Progenitor cell of endocrine pancreas (in vitro differentiated cells): ENCODE results near the gene ALDH1A1. TPM values are rescaled to one million over a fixed set of nuclear protein-coding genes. Genes with fewer than 3 reads are reported as not detected.
"Not testable (repeated sequence)": the region's sequence is repeated elsewhere in the genome, so short reads cannot be mapped to it uniquely, and the experiment has no call there.

Source experiments
- DNase-seq: peaks from one replicate; pipeline ENCODE4 v3.0.0; 2021; ENCODE audit warnings: low spot score; ENCODE audit not compliant: unreplicated experiment
- H3K27ac Mint-ChIP-seq: 2 replicates; pipeline ENCODE4 v1.8.0; 2021; ENCODE audit warnings: mild to moderate bottlenecking, moderate library complexity, mixed read lengths
- H3K27me3 Mint-ChIP-seq: 2 replicates; pipeline ENCODE4 v1.8.0; 2021; ENCODE audit warnings: mixed read lengths
- H3K36me3 Mint-ChIP-seq: 2 replicates; pipeline ENCODE4 v1.8.0; 2022; ENCODE audit warnings: mixed read lengths; ENCODE audit not compliant: insufficient read depth
- H3K4me1 Mint-ChIP-seq: 2 replicates; pipeline ENCODE4 v1.8.0; 2021; ENCODE audit warnings: low read depth, mixed read lengths
- H3K4me3 Mint-ChIP-seq: 2 replicates; pipeline ENCODE4 v1.8.0; 2021; ENCODE audit warnings: low read depth, mild to moderate bottlenecking, moderate library complexity, mixed read lengths
- H3K9me3 Mint-ChIP-seq: 2 replicates; pipeline ENCODE4 v1.8.0; 2021; ENCODE audit warnings: low read depth, mixed read lengths
- total RNA-seq: library from RNA; stranded (reverse); gene quantifications from 2 replicates; pipeline ENCODE4 v1.2.1, GENCODE V29; 2021
- TF ChIP-seq, protein P1 (sequence below): fragments of 200-600 bp; sonication (generic); IDR thresholded peaks from one replicate; pipeline ENCODE4 v1.5.0; 2021; ENCODE audit warnings: antibody characterized with exemption, mild to moderate bottlenecking; ENCODE audit not compliant: unreplicated experiment

Gene ALDH1A1
- total RNA-seq, 1 donor from 2014 or later: 188 TPM

GRCh38 chr9:72864327-72864726, 88.5 kb downstream of the ALDH1A1 start:
- Mint-ChIP-seq H3K27me3 (peaks cover 13% of the 10 kb centered on the region), H3K27ac (no peak overlapping the region), H3K9me3 (peaks cover 12% of the 10 kb centered on the region), H3K36me3 (peaks cover 1% of the 10 kb centered on the region), H3K4me3 (no peak overlapping the region), H3K4me1 (peaks cover 2% of the 10 kb centered on the region)
- DNase-seq: no peak
- TF ChIP-seq, protein P1, sequence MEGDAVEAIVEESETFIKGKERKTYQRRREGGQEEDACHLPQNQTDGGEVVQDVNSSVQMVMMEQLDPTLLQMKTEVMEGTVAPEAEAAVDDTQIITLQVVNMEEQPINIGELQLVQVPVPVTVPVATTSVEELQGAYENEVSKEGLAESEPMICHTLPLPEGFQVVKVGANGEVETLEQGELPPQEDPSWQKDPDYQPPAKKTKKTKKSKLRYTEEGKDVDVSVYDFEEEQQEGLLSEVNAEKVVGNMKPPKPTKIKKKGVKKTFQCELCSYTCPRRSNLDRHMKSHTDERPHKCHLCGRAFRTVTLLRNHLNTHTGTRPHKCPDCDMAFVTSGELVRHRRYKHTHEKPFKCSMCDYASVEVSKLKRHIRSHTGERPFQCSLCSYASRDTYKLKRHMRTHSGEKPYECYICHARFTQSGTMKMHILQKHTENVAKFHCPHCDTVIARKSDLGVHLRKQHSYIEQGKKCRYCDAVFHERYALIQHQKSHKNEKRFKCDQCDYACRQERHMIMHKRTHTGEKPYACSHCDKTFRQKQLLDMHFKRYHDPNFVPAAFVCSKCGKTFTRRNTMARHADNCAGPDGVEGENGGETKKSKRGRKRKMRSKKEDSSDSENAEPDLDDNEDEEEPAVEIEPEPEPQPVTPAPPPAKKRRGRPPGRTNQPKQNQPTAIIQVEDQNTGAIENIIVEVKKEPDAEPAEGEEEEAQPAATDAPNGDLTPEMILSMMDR: no peak

DNA sequence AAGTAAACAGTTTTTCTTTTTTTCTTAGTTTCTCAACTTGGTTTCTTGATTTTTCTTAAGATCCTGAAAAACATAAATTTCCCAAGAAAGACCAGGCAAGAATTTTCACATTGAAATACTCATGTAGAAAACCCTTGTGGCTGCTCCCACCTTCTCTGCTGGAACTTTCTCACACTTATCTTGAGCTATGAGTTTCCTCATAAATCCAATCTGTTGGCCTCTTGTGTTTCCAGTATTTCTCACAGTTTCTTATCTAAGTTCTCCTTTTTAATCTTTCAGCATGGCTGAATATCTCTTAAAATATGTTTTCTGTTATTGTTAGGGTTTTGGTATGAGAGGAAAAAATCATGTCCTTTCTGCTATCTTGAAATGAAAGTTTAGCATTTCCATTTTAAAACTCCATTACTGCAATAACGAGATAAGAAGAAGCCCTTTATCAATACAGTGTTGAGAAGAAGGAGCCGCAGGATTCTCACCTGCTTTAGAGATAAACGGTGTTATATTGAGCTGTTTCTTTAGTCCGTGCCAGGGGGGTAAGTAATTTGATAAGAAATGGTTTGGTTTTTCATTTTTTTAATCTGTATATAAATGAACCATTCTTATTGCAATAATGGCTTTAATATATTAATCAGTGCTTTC, 89.3 kb downstream of the ALDH1A1 start:
- DNase-seq: no peak
- Mint-ChIP-seq H3K36me3 (peaks cover 1% of the 10 kb centered on the region), H3K4me1 (peaks cover 2% of the 10 kb centered on the region), H3K4me3 (no peak overlapping the region), H3K27me3 (peaks cover 13% of the 10 kb centered on the region), H3K9me3 (peaks cover 12% of the 10 kb centered on the region), H3K27ac (no peak overlapping the region)
- TF ChIP-seq, protein P1: no peak

DNA sequence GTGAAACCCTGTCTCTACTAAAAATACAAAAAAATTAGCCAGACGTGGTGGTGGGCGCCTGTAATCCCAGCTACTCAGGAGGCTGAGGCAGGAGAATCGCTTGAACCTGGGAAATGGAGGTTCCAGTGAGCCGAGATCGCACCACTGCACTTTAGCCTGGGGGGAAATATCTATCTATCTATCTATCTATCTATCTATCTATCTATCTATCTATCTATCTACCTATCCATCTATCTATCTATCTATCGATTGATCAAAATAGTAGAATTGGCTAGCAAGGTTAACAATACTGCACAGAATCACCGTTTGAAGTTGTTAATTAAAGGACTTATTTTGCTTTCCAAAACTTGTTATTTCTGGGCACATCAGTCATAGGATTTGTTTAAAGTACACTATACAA, 90.1 kb downstream of the ALDH1A1 start:
- not testable (repeated sequence) for DNase-seq, H3K36me3 Mint-ChIP-seq, H3K4me1 Mint-ChIP-seq, H3K4me3 Mint-ChIP-seq, H3K9me3 Mint-ChIP-seq
- peaks cover 13% of the 10 kb centered on the region for H3K27me3 Mint-ChIP-seq
- peak overlapping the region; percentile 52 for H3K27ac Mint-ChIP-seq

DNA sequence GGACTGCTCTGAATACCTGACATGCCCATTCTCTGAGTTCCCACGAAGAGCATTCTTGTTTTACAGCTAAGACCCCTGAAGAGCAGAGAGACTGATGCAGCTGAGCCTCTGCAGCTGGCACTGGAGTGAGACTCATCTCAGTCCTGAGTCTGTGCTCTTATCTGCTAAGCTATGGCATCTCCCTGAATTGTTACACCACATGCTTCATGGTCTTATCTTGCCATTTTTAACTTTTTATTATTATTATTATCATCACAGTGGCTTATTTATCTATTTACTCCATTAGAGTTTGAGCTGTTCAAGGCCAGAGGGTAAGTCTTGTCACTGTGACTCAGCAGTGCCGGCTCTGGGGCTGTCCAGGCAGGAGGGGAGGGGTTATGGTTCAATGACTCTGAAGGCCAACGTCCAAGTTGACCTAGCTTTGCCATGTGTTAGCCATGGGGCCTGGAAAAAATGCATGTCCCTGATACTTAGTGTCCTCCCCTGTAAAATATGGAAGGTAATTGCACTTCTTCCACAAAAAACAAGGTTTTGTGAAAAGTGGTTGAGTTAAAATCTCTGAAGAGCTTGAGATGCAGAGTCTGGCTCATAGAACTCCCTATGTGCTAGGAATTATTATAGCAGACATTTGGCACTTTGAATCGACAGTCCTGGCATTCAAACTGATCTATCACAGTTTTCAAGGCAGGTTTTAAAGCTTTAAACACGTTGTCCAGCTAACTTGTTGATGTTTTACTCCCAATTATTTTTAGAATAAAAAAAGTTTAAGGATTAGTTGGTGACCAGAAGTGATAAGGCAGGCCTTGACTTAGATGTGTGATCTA, 94.6 kb downstream of the ALDH1A1 start:
- peaks cover 8% of the 10 kb centered on the region for H3K27me3 Mint-ChIP-seq
- DNase-seq: no peak
- no peaks in the 10 kb centered on the region for H3K9me3 Mint-ChIP-seq
- TF ChIP-seq, protein P1: no peak
- peaks cover 4% of the 10 kb centered on the region for H3K4me1 Mint-ChIP-seq
- H3K4me3 Mint-ChIP-seq: no peak overlapping the region
- peak overlapping the region; percentile 59 for H3K27ac Mint-ChIP-seq
- no peaks in the 10 kb centered on the region for H3K36me3 Mint-ChIP-seq

DNA sequence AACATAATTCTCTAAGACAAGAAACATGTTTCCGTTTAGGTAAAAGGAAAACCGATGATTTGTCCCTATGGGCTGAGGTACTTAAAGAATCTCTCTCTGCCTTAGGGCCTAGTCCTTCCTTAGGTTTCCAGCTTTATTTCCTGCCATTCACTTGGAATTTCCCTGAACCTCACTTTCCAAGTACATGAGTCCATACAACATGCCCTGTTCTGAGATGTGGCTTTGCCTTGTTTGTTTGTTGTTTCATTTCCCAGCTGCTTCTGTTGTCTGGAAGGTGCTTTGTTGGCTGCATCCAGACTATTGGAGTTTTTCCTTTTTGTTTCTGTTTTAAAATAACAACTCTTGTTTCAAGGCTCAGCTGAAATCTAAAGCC, 95.2 kb downstream of the ALDH1A1 start:
- no peaks in the 10 kb centered on the region for H3K9me3 Mint-ChIP-seq
- H3K4me1 Mint-ChIP-seq: peaks cover 4% of the 10 kb centered on the region
- no peak overlapping the region for H3K27ac Mint-ChIP-seq
- no peak for DNase-seq
- TF ChIP-seq, protein P1: no peak
- no peak overlapping the region for H3K4me3 Mint-ChIP-seq
- H3K27me3 Mint-ChIP-seq: peaks cover 2% of the 10 kb centered on the region
- H3K36me3 Mint-ChIP-seq: no peaks in the 10 kb centered on the region
